Osteocyte (in vitro differentiated cells): ENCODE results near the gene VPS41. TPM values are rescaled to one million over a fixed set of nuclear protein-coding genes. Genes with fewer than 3 reads are reported as not detected.

Experiments
- DNase-seq: peaks from one replicate; pipeline ENCODE4 v3.0.0; 2021; ENCODE audit warnings: mixed read lengths; ENCODE audit not compliant: unreplicated experiment; ENCODE audit errors: extremely low spot score
- H3K27ac Mint-ChIP-seq: one replicate; pipeline ENCODE4 v1.8.0; 2021; ENCODE audit warnings: mild to moderate bottlenecking, mixed read lengths; ENCODE audit not compliant: unreplicated experiment
- H3K27me3 Mint-ChIP-seq: one replicate; pipeline ENCODE4 v1.8.0; 2021; ENCODE audit warnings: mixed read lengths; ENCODE audit not compliant: unreplicated experiment
- H3K36me3 Mint-ChIP-seq: one replicate; pipeline ENCODE4 v1.8.0; 2021; ENCODE audit warnings: mixed read lengths; ENCODE audit not compliant: unreplicated experiment
- H3K4me1 Mint-ChIP-seq: one replicate; pipeline ENCODE4 v1.8.0; 2021; ENCODE audit warnings: mixed read lengths; ENCODE audit not compliant: unreplicated experiment
- H3K4me3 Mint-ChIP-seq: one replicate; pipeline ENCODE4 v1.8.0; 2021; ENCODE audit warnings: mild to moderate bottlenecking, moderate library complexity, mixed read lengths; ENCODE audit not compliant: unreplicated experiment
- H3K9me3 Mint-ChIP-seq: one replicate; pipeline ENCODE4 v1.8.0; 2021; ENCODE audit warnings: mixed read lengths; ENCODE audit not compliant: unreplicated experiment
- CTCF ChIP-seq: fragments of 200-600 bp; sonication (generic); IDR thresholded peaks from 2 replicates; pipeline ENCODE4 v1.5.0; 2021; ENCODE audit warnings: antibody characterized with exemption, mild to moderate bottlenecking, moderate library complexity
- long read RNA-seq: library from polyadenylated mRNA; unstranded; transcript quantifications from one replicate; pipeline ENCODE4 v2.0.0, GENCODE V29; 2021
- total RNA-seq: library from RNA; stranded (reverse); gene quantifications from 2 replicates; pipeline ENCODE4 v1.2.1, GENCODE V29; 2021

The VPS41 gene
- total RNA-seq = 105 and 115 TPM in 2 replicates
- long read RNA-seq, full-length matches to known transcripts = 388 of 527 reads
- long read RNA-seq, partial matches to known transcripts = 83 of 527 reads
- long read RNA-seq, other reads (novel, unspliced or antisense) = 56 of 527 reads

GRCh38 chr7:38908759-38909335, at the start of gene VPS41:
Gene VPS41, minus strand, starts transcription at chr7:38909191. Its CDS starts 17 bp downstream, at chr7:38909174.
- H3K4me1 Mint-ChIP-seq = peaks cover 20% of the 10 kb centered on the region
- DNase-seq = no peak
- H3K4me3 Mint-ChIP-seq = peak within 1 kb of the TSS; percentile 97
- peaks cover 5% of the 10 kb centered on the region for H3K27me3 Mint-ChIP-seq
- H3K9me3 Mint-ChIP-seq = no peaks in the 10 kb centered on the region
- TF ChIP-seq CTCF = no peak
- peaks cover 1% of the 10 kb centered on the region for H3K36me3 Mint-ChIP-seq
- peak within 1 kb of the TSS; percentile 83 for H3K27ac Mint-ChIP-seq

GRCh38 chr7:38955892-38956291, 46.9 kb upstream of the VPS41 start:
- peaks cover 33% of the 10 kb centered on the region for H3K27me3 Mint-ChIP-seq
- no peak for DNase-seq
- no peaks in the 10 kb centered on the region for H3K9me3 Mint-ChIP-seq
- no peak for TF ChIP-seq CTCF
- H3K27ac Mint-ChIP-seq = no peak overlapping the region
- H3K36me3 Mint-ChIP-seq = no peaks in the 10 kb centered on the region
- no peaks in the 10 kb centered on the region for H3K4me1 Mint-ChIP-seq
- H3K4me3 Mint-ChIP-seq = no peak overlapping the region

GRCh38 chr7:38953971-38954370, 45.0 kb upstream of the VPS41 start:
- Mint-ChIP-seq H3K27ac (no peak overlapping the region), H3K4me3 (no peak overlapping the region), H3K27me3 (peaks cover 27% of the 10 kb centered on the region), H3K36me3 (no peaks in the 10 kb centered on the region), H3K9me3 (no peaks in the 10 kb centered on the region), H3K4me1 (no peaks in the 10 kb centered on the region)
- no peak for TF ChIP-seq CTCF
- DNase-seq = no peak

- Mint-ChIP-seq H3K27ac (no peak overlapping the region), H3K36me3 (no peaks in the 10 kb centered on the region), H3K4me1 (no peaks in the 10 kb centered on the region), H3K4me3 (no peak overlapping the region), H3K27me3 (peaks cover 24% of the 10 kb centered on the region), H3K9me3 (no peaks in the 10 kb centered on the region)
- TF ChIP-seq CTCF = no peak
- DNase-seq = no peak
Observed at GRCh38 chr7:38953227-38953626, 44.2 kb upstream of the VPS41 start.

GRCh38 chr7:38951213-38951612, 42.2 kb upstream of the VPS41 start:
- no peaks in the 10 kb centered on the region for H3K9me3 Mint-ChIP-seq
- DNase-seq = no peak
- H3K36me3 Mint-ChIP-seq = no peaks in the 10 kb centered on the region
- H3K27ac Mint-ChIP-seq = no peak overlapping the region
- H3K4me3 Mint-ChIP-seq = no peak overlapping the region
- H3K27me3 Mint-ChIP-seq = peaks cover 13% of the 10 kb centered on the region
- no peaks in the 10 kb centered on the region for H3K4me1 Mint-ChIP-seq
- TF ChIP-seq CTCF = no peak
